HG03097 (cell line): ENCODE data around the gene SMYD4.
A peak's percentile ranks its signal among the peaks of the same experiment; 100 is the strongest.
"Not testable (repeated sequence)": the region's sequence is repeated elsewhere in the genome, so short reads cannot be mapped to it uniquely, and the experiment has no call there.

Source experiments
- ATAC-seq: cut with Tn5 transposase; IDR thresholded peaks from one replicate; pipeline ENCODE4 v1.9.1; 2021; ENCODE audit not compliant: unreplicated experiment, low FRiP score

The SMYD4 gene, protein sequence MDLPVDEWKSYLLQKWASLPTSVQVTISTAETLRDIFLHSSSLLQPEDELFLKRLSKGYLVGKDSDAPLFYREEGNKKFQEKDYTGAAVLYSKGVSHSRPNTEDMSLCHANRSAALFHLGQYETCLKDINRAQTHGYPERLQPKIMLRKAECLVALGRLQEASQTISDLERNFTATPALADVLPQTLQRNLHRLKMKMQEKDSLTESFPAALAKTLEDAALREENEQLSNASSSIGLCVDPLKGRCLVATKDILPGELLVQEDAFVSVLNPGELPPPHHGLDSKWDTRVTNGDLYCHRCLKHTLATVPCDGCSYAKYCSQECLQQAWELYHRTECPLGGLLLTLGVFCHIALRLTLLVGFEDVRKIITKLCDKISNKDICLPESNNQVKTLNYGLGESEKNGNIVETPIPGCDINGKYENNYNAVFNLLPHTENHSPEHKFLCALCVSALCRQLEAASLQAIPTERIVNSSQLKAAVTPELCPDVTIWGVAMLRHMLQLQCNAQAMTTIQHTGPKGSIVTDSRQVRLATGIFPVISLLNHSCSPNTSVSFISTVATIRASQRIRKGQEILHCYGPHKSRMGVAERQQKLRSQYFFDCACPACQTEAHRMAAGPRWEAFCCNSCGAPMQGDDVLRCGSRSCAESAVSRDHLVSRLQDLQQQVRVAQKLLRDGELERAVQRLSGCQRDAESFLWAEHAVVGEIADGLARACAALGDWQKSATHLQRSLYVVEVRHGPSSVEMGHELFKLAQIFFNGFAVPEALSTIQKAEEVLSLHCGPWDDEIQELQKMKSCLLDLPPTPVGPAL

DNA sequence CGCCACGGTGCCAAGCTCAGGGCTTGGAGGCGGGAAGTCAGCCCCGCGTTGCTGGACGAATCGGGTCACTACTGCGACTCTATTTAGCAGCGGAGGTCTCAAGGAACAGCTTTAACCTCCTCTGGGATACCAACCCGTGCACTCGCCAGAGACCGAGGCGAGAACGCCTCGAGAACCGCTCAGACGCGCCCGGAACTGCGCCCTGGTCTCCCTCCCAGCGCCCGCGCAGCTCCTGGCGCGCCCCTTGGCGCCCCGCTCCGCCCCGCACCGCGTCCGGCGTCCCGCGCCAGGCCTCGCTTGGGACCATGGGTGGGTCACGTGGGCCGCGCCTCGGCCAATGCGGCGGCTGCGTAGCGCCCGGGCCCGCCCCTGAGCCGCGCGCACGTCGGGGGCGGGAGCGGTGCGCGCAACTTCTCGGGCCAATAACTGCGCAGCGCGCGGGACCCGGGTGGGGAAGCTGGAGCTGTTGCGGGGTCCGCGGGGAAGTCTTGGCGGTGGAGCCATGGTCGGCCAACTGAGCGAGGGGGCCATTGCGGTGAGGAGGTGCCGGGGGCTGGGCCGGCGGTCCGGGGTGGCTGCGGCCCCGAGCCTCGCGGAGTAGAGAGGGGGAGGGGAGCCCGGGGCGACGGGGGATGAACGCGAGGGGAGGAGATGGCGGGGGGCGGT, at the start of gene SMYD4, which contains the start of gene RPA1:
Gene SMYD4, minus strand, starts transcription at position 311 of the 666 bp plus-strand sequence. CDS start 1,908 bp downstream, outside the sequence.
Gene RPA1, plus strand, starts transcription at position 414 of the 666 bp plus-strand sequence. Its CDS starts 89 bp downstream, at position 503.
- ATAC-seq: peak; percentile 82

DNA sequence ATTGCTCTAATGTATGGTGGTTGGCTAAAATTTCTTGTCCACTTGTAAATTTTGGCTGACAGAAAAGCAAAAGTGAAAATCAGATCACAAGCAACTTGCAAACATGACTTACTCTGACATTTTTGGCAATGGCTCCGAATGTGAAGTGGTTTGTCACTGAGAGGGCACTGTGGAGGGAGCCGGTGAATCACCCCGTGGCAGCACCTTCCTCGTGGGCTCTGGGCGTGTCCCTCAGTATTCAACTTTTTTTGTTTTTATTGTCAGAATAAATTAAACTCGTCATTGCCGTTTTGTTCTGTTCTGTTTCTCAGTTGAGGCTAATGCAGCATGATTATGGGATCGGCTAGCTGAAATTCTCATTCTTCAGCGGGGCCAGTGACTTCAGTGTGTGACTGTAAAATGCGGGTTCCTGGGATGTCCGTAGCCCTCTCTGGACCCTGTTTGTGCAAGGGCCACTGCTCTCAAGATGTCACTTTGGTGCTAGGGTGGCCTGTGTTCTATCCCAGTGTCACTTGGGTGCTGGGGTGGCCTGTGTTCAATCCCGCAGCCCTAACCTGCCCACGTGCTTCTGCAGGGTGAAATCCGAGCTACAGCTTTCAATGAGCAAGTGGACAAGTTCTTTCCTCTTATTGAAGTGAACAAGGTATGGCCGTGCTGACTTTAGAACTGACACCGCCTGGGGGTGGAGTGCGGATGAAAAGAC, 48.9 kb upstream of the SMYD4 start:
- ATAC-seq: no peak

DNA sequence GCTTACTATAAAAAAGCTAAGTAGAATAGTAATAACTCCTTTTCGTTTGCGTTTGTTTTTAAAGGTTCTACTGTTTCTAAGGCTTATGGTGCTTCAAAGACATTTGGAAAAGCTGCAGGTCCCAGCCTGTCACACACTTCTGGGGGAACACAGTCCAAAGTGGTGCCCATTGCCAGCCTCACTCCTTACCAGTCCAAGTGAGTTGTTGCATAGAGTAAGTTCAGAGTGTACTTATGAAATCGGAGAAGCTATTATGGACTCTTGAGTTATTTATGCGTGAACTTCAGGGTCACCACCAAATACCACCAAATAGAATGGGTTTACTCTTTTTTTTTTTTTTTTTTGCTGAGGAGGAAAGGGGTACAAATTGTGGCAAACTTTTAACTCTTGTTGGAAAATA, 45.9 kb upstream of the SMYD4 start:
- ATAC-seq: no peak

DNA sequence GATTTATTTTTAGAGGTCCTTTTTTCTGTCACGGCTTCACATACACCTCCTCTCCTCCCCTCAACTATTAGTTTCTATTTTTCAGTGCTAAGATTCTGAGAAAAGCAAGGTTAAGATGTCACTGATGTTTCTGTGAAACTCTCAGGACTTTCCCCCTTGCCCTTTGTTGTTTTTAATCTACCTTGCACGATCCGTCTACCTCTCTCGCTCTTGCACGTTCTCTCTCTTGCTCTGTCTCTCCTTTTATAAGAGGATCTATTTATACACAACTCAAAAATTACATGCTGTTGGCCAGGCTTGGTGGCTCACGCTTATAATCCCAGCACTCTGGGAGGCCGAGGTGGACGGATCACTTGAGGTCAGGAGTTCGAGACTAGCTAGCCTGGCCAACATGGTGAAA, 43.7 kb upstream of the SMYD4 start:
- no peak for ATAC-seq

DNA sequence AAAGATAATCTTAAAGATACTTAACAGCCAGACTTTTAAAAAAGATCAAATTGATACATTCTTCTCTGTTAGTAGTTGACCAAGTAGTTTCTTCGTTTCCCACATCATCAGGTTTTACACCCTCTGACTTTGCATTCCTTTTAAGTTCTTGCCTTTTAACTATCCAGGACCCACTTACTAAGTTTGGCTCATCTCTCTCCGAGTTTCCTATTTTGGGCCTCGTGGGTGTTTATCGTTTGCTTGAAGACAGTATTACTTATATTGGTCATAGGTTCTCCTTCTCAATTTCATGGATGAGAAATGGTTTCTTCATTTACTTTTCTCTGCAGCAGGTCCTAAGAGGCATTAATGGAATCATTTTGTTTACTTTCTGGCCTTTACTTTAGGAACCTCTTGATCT, 43.3 kb upstream of the SMYD4 start:
- no peak for ATAC-seq

DNA sequence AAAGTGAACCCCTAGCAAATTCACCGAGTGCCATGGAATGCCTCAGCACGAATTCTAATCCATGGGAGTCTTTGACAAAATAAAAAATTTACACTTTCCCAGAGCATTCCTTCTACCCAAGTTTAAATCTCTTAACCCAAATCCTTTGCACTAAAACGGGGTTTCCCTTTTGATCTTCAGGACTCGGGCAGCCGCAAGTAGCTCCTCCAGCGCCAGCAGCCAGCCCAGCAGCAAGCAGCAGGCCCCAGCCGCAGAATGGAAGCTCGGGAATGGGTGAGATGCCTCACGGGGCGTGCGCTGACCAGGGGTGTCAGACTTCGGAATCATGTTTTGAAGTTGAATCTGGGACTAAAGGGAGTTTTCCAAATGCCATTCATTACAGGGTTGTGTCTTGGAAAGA, 42.6 kb upstream of the SMYD4 start:
- no peak for ATAC-seq

DNA sequence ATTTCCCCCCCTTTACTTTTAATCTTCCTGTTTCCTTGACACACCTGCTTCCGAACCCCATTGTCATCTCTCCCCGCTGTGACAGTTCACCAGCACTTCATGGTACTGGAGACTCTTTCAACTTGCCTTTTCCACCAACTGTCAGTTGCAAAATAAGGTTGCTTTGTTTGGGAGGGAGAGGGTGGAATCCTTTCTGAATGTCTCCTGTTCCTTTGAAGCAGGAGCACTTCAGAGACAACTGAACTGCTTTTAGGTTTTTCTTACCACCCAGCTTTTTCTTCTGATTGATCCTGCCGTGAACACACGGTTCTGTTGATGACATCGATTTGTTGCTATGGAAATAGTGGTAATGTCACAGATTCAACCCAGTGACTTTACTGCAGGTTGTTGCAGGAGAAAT, 42.1 kb upstream of the SMYD4 start:
- ATAC-seq: no peak

DNA sequence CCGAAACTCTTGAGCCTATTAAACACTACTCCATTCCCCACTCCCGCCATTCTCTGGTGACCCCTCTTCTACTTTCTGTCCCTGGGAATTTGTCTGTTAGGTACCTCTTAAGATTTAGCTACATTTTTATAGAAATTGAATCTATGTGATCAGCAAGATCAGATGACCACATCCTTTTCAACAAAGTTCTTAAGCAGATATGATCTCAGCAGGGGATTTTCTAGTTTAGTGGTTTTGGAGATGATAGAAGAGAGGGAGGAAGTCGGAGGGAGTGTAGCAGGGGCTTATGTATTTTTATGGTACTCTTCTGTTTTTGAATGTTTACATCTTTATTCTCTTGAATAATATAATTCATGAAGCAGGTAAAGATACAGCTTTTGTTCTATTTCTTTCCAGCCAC, 40.9 kb upstream of the SMYD4 start:
- ATAC-seq: no peak

DNA sequence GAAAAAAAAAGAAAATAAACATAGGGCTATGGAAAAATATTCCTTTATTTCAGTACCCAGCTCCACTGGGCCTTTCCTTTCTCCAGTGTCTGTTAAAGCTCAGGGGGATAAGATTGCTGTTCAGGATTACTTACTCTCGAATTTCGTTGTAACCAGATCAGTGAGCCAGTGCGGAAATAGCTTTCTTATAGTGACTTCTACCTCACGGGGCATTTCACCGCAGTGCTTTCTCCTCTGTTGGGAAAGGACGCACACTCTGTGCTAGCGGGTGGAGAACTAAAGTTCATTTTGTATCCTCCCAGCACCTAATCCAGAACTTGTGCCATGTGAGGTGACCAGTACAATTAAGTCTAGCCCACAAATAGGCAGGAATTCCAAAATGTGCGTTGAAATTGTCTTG, 38.4 kb upstream of the SMYD4 start:
- no peak for ATAC-seq

DNA sequence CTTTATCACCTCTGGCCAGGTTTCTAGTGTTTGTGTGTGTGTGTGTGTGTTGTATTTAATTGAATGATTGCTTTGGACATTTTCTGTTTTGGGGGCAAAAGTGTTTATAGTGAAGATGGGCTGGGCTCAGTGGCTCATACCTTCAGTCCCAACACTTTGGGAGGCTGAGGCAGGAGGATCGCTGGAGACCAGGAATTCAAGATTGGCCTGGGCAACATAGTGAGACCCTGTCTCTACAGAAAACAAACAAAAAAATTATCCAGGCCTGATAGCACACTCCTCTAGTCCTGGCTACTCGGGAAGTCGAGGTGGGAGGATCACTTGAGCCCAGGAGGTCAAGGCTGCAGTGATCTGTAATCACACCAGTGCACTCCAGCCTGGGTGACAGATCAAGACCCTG, 37.6 kb upstream of the SMYD4 start:
- ATAC-seq: no peak

DNA sequence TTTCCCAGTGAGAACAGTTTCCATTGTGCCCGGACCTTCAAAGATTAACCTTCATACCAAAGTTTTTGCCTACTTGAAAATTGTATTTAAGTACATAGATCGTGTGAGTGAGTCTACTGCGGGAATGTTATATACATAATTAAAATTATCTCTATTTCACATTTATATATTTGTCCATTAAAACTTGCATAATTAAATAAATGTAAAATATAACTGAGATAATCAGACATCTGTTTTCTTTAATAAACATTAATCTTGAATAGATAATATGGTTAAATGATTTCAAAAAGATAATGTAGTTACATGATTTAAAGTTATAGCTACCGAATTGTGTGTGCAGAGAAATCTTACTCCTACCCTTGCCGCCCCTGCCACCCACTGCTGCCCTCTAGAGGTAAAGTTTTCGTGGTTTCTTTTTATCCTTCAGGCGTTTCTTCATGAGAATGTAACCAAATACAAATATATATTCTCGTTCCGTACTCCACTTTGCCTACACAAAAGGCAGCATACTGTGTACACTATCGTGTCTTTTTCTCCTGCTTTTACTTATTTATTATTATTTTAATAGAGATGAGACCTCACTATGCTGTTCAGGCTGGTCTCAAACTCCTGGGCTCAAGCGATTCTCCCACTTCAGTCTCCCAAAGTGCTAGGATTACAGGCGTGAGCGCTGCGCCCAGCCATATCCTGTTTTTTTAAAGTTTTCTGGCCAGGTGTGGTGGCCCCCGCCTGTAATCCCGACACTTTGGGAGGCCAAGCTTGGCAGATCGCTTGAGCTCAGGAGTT, 35.7 kb upstream of the SMYD4 start:
- ATAC-seq: no peak

DNA sequence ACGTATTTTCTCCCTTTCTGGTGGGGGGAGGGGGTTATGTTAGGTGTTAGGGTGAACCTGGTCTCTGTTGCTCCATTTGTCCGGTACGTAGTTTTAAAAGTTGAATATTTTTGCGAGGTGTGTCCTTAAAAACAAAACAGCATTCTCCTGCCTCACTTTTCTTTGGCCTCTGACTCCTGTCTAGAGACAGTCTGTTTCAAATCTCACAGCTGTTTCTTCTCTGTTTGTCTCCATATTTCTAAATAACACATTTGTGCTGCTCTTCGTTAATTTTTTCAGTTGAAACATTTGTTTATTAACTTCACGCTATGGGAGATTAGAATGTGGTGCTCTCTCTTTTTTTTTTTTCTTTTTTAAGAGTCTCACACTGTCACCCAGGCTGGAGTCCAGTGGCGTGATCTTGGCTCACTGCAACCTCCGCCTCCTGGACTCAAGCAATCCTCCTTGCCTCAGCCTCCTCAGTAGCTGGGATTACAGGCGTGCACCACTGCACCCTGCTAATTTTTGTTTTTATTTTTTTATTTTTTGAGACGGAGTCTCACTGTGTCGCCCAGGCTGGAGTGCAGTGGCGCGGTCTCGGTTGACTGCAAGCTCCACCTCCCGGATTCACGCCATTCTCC, 31.8 kb upstream of the SMYD4 start:
- ATAC-seq: no peak

DNA sequence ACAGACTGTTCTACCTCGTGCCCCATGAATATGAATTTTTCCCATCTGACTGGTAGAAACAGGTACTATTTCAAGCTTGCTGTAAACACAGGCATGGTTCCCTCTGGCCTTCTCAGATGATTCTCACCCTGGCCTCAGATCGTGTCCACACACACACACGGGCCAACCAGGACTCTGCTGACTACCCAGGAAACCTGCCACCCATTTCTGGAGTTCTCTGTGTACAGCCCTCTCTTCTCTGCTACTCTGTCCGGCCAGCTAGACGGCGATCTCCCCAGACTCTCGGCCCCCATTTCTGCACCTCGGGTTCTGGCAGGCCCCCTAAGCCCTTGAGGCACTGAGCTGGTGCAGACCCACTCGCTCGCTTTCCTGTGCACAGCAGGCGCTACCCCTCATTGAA, 31.3 kb upstream of the SMYD4 start:
- no peak for ATAC-seq

DNA sequence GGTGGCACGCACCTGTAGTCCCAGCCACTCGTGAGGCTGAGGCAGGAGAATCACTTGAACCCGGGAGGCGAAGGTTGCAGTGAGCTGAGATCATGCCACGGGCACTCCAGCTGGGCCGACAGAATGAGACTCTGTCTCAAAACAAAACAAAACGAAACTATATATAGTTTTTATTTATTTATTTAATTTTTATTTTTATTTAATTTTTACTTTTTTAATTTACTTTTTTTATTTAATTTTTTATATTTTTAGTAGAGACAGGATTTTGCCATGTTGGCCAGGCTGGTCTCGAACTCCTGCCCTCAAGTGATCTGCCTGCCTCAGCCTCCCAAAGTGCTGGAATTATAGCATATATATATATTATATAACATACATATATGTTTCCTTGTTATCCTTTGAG, 26.8 kb upstream of the SMYD4 start:
- ATAC-seq: not testable (repeated sequence)

DNA sequence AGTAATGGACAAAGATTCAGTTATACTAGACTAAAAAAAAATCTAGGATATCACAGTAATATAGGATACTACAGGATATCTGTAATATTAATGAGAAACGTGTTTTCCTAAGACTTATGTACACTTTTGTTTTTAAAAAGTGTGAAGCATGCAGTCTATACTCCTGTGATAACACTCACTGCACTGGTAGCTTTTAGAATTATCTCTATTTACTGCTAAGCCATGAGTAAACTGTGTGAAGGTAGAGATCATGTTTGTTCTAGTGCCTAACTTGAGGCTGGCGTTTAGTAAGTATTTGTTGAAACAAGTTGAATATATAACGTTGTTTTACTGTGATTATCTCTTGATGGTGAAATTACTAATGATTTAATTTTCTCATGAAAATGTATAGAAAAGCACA, 24.0 kb upstream of the SMYD4 start:
- no peak for ATAC-seq

DNA sequence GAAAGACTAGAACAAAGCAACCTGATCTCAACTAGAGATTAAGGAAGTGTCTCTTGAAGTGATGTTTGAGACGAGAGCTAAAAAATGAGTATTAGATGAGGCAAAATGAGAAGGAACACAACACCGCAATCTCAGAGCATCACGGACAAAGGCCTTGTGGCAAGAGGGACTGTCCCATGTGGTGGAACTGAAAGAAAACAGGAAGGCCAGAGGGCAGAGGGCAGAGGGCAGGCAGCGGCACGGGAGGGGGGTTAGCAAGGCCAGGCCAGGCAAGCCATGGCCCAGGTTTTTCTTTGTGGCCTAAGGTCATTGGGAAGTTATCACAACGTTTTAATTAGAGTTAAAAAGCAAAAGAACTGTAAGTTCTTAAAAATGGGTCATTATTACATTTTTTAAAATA, 22.6 kb upstream of the SMYD4 start:
- no peak for ATAC-seq

DNA sequence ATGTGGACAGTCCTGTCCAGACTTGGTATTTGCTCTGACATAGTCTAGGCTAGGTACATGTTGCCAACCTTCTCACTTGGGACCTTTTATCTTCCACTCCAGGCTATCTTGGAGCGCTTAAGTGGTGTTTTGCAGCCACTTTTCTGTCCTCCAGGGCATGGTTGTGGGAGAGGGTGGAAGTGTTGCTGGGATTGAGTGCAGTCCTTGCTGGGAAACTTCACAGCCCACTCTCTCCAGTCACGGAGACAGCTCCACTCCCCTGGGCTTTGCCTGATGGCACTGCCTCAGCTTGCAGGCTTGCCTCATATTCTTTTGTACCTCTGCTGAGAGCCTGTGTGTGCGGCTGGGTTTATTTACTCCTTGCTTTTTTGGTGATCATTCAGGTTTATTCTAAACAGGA, 17.5 kb upstream of the SMYD4 start:
- ATAC-seq: no peak

DNA sequence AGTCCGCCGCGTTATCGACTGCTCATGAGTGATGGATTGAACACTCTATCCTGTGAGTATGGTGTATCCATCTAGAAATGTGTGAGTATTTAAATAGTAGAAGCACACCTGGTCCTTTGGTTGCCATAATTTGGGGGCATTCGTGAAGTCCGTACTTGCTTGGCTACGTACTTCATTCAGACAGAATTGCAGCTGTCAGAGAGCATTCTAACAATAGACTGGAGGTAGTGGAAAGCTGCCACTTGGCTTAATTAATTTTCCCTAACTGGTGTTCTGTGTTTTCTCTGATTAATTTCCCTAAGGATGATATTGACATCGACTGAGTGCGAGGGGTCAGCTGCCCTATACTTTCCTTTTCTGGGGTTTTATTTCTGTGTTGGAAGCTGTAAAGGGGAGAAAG, 14.2 kb upstream of the SMYD4 start:
- no peak for ATAC-seq

DNA sequence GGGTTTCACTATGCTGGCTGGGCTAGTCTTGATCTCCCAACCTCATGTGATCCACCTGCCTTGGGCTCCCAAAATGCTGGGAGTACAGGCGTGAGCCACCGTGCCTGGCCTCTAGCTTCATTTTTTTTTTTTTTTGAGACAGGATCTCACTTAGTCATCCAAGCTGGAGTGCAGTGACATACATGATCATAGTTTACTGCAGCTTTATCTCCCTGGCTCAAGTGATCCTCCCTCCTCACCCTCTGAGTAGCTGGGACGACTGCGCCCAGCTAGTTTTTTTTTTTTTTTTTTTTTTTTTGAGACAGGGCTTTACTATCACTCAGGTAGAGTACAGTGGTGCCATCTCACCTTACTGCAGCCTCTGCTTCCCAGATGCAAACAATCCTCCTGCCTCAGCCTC, 9.8 kb upstream of the SMYD4 start:
- ATAC-seq: no peak
